ENCODE measurements around the gene FOXP3. TPM values are rescaled to one million over a fixed set of nuclear protein-coding genes. Genes with fewer than 3 reads are reported as not detected.

FOXP3 gene
- total RNA-seq, 1 experiment from 2014 or later: 0.26 TPM

DNA sequence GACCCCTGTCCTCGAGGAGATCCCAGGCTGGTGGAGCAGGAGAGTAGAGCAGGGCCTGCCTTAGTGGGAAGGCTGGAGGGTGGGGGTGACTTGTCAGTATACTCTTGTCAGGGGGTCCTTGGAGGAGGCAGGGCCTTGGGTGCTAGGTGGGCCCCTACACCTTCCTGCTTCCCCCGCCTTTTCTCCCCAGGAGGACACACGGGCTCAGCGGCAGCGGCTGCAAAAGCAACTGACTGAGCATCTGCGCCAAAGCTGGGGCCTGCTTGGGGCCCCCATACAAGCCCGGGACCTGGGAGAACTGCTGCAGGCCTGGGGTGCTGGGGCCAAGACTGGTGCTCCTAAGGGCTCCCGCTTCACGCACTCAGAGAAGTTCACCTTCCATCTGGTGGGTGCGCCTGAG lies 18.0 kb downstream of the FOXP3 start:
- intact Hi-C loops (cut with micrococcal nuclease; ENCODE audit: unreplicated experiment) (no loop called here), in situ Hi-C loops (cut with HindIII; ENCODE audit: low pct_unique_long_range_greater_than_20kb, low sequenced_read_pairs) (no loop called here)
- no peaks in the 10 kb centered on the region for H3K36me3 ChIP-seq (ENCODE audit: control insufficient read depth, insufficient read depth, low read length)
- no peaks in the 10 kb centered on the region for H3K9me3 ChIP-seq (ENCODE audit: control insufficient read depth, insufficient read depth, low read depth, low read length)
- H3K4me3 ChIP-seq (ENCODE audit: low read depth in 2 of 2, low read length in 2 of 2): no peak overlapping the region
- BruUV-seq (replicated peaks): no TSS peak
- TF ChIP-seq, protein P1, sequence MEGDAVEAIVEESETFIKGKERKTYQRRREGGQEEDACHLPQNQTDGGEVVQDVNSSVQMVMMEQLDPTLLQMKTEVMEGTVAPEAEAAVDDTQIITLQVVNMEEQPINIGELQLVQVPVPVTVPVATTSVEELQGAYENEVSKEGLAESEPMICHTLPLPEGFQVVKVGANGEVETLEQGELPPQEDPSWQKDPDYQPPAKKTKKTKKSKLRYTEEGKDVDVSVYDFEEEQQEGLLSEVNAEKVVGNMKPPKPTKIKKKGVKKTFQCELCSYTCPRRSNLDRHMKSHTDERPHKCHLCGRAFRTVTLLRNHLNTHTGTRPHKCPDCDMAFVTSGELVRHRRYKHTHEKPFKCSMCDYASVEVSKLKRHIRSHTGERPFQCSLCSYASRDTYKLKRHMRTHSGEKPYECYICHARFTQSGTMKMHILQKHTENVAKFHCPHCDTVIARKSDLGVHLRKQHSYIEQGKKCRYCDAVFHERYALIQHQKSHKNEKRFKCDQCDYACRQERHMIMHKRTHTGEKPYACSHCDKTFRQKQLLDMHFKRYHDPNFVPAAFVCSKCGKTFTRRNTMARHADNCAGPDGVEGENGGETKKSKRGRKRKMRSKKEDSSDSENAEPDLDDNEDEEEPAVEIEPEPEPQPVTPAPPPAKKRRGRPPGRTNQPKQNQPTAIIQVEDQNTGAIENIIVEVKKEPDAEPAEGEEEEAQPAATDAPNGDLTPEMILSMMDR (IDR thresholded peaks at IDR 0.05): no peak
- TF ChIP-seq, protein P2, sequence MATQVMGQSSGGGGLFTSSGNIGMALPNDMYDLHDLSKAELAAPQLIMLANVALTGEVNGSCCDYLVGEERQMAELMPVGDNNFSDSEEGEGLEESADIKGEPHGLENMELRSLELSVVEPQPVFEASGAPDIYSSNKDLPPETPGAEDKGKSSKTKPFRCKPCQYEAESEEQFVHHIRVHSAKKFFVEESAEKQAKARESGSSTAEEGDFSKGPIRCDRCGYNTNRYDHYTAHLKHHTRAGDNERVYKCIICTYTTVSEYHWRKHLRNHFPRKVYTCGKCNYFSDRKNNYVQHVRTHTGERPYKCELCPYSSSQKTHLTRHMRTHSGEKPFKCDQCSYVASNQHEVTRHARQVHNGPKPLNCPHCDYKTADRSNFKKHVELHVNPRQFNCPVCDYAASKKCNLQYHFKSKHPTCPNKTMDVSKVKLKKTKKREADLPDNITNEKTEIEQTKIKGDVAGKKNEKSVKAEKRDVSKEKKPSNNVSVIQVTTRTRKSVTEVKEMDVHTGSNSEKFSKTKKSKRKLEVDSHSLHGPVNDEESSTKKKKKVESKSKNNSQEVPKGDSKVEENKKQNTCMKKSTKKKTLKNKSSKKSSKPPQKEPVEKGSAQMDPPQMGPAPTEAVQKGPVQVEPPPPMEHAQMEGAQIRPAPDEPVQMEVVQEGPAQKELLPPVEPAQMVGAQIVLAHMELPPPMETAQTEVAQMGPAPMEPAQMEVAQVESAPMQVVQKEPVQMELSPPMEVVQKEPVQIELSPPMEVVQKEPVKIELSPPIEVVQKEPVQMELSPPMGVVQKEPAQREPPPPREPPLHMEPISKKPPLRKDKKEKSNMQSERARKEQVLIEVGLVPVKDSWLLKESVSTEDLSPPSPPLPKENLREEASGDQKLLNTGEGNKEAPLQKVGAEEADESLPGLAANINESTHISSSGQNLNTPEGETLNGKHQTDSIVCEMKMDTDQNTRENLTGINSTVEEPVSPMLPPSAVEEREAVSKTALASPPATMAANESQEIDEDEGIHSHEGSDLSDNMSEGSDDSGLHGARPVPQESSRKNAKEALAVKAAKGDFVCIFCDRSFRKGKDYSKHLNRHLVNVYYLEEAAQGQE (IDR thresholded peaks at IDR 0.05; ENCODE audit: insufficient read depth in 1 of 2, low read depth in 2 of 2, low read length in 1 of 2): no peak
- TF ChIP-seq SIN3A (IDR thresholded peaks at IDR 0.05; ENCODE audit: borderline replicate concordance, insufficient read depth, low read depth, low read length): no peak
- TF ChIP-seq TCF7L2 (IDR thresholded peaks at IDR 0.05; ENCODE audit: low read depth, low read length): no peak
- TF ChIP-seq POLR2AphosphoS5 (IDR thresholded peaks at IDR 0.05; ENCODE audit: low read depth, low read length): no peak
- POLR2A ChIA-PET: no interaction called here
- DNase-seq (ENCODE audit: low read depth, low spot score) (no peak), ATAC-seq (no peak)
- H3K27me3 ChIP-seq (ENCODE audit: control insufficient read depth, insufficient read depth, low read length): no peaks in the 10 kb centered on the region
- no peak overlapping the region for H3K27ac ChIP-seq (ENCODE audit: low read length)
- CTCF ChIA-PET: no interaction called here
- H3K4me1 ChIP-seq (ENCODE audit: control insufficient read depth, insufficient read depth, low read length): no peaks in the 10 kb centered on the region

DNA sequence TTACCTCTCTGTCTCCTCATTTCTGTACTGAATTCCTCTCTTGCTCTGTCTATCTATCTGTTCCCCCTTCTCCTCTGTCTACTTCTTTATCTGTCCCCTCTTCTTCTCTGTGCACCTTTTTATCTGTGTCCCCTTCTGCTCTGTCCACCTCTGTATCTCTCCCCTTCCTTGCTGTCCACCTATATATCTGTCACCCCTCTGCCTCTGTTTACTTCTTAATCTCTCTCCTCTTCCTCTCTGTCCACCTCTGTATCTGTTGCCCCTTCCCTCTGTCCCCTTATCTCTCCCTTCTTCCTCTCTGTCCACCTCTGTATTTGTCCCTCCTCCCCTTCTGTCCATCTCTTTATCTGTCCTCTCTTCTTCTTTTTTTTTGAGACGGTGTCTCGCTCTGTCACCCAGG lies 20.3 kb downstream of the FOXP3 start:
- no peak for DNase-seq (ENCODE audit: low read depth, low spot score)
- ChIA-PET CTCF (no interaction called here), POLR2A (no interaction called here)
- intact Hi-C loops (cut with micrococcal nuclease; ENCODE audit: unreplicated experiment): no loop called here
- no peaks in the 10 kb centered on the region for H3K9me3 ChIP-seq (ENCODE audit: control insufficient read depth, insufficient read depth, low read depth, low read length)
- in situ Hi-C loops (cut with HindIII; ENCODE audit: low pct_unique_long_range_greater_than_20kb, low sequenced_read_pairs): no loop called here
- no TSS peak for BruUV-seq (replicated peaks)
- no peaks in the 10 kb centered on the region for H3K36me3 ChIP-seq (ENCODE audit: control insufficient read depth, insufficient read depth, low read length)
- H3K4me3 ChIP-seq (ENCODE audit: low read depth in 2 of 2, low read length in 2 of 2): no peak overlapping the region
- no peak for ATAC-seq
- H3K27me3 ChIP-seq (ENCODE audit: control insufficient read depth, insufficient read depth, low read length): no peaks in the 10 kb centered on the region
- no peaks in the 10 kb centered on the region for H3K4me1 ChIP-seq (ENCODE audit: control insufficient read depth, insufficient read depth, low read length)
- H3K27ac ChIP-seq (ENCODE audit: low read length): no peak overlapping the region
- TF ChIP-seq, protein P2 (IDR thresholded peaks at IDR 0.05; ENCODE audit: insufficient read depth in 1 of 2, low read depth in 2 of 2, low read length in 1 of 2): no peak
- TF ChIP-seq, protein P1 (IDR thresholded peaks at IDR 0.05): no peak
- TF ChIP-seq POLR2AphosphoS5 (IDR thresholded peaks at IDR 0.05; ENCODE audit: low read depth, low read length) (no peak), TCF7L2 (IDR thresholded peaks at IDR 0.05; ENCODE audit: low read depth, low read length) (no peak), SIN3A (IDR thresholded peaks at IDR 0.05; ENCODE audit: borderline replicate concordance, insufficient read depth, low read depth, low read length) (no peak)
